GM13977 (cell line): ENCODE measurements around the gene PHKA2.

Experiments used
- DNase-seq: peaks from one replicate; pipeline ENCODE4 v3.0.0; 2012; ENCODE audit warnings: low spot score
- CTCF ChIP-seq: IDR thresholded peaks from 2 replicates; pipeline ENCODE4 v1.5.1; 2012; ENCODE audit warnings: mild to moderate bottlenecking, control low read depth; ENCODE audit not compliant: insufficient read depth; ENCODE audit errors: extremely low read depth, missing control alignments
- in situ Hi-C: fragments of 300-500 bp; cut with MboI; formaldehyde crosslinking; loops from one replicate; pipeline ENCODE4 v1.12.0; 2022; ENCODE audit warnings: low sequenced_read_pairs, low pct_unique_long_range_greater_than_20kb, mixed read lengths, inconsistent platforms; ENCODE audit not compliant: unreplicated experiment

The PHKA2 gene

GRCh38 chrX:18997916-18998315 lies 14.0 kb upstream of the PHKA2 start:
- in situ Hi-C loops: no loop called here
- no peak for TF ChIP-seq CTCF
- DNase-seq: no peak

GRCh38 chrX:18996536-18996935 lies 12.6 kb upstream of the PHKA2 start:
- in situ Hi-C loops: no loop called here
- no peak for TF ChIP-seq CTCF

GRCh38 chrX:18995221-18995620 lies 11.3 kb upstream of the PHKA2 start:
- no peak for TF ChIP-seq CTCF
- in situ Hi-C loops: no loop called here
- DNase-seq: no peak

More at GRCh38 chrX:18996536-18996935, 12.6 kb upstream of the PHKA2 start:
- DNase-seq: no peak

- TF ChIP-seq CTCF: no peak
- DNase-seq: no peak
- in situ Hi-C loops: no loop called here
Observed at GRCh38 chrX:18994713-18995112, 10.8 kb upstream of the PHKA2 start.

GRCh38 chrX:18992829-18993228 lies 8.9 kb upstream of the PHKA2 start:
- no peak for DNase-seq
- in situ Hi-C loops: no loop called here
- no peak for TF ChIP-seq CTCF

- TF ChIP-seq CTCF: no peak
- DNase-seq: no peak
Observed at GRCh38 chrX:18985186-18985435, 1.2 kb upstream of the PHKA2 start.

More at GRCh38 chrX:18985186-18985435, 1.2 kb upstream of the PHKA2 start:
- in situ Hi-C loops: no loop called here
